SU-DHL-6 (cell line): ENCODE results near the gene UCHL5.

Experiments used
- H2AFZ ChIP-seq: fragments of 200-600 bp; sonication (generic); 2 replicates; pipeline ENCODE4 v1.6.1; 2014; ENCODE audit warnings: low read depth, mild to moderate bottlenecking, moderate library complexity, mixed read lengths, antibody characterized with exemption, low read length; ENCODE audit not compliant: severe bottlenecking
- H3F3A ChIP-seq: fragments of 200-600 bp; shearing (Covaris generic); 2 replicates; pipeline ENCODE4 v1.6.0; 2016; ENCODE audit warnings: antibody characterized with exemption, mild to moderate bottlenecking; ENCODE audit not compliant: insufficient read depth
- H3K27ac ChIP-seq: fragments of 200-600 bp; sonication (generic); 2 replicates; pipeline ENCODE4 v1.5.1; 2016; ENCODE audit warnings: low read depth, mild to moderate bottlenecking, low read length, moderate library complexity, mixed read lengths
- H3K27me3 ChIP-seq: fragments of 200-600 bp; sonication (generic), shearing (Covaris generic); 2 replicates; pipeline ENCODE4 v1.6.0; 2014; ENCODE audit warnings: mild to moderate bottlenecking, low read length
- H3K36me3 ChIP-seq: fragments of 200-600 bp; sonication (generic); 2 replicates; pipeline ENCODE4 v1.6.1; 2014; ENCODE audit warnings: mild to moderate bottlenecking, low read length, mixed read lengths
- H3K4me2 ChIP-seq: fragments of 300-600, 200-600 bp; shearing (Covaris generic), sonication (generic); 2 replicates; pipeline ENCODE4 v1.6.0; 2014; ENCODE audit warnings: low read length, low read depth, mild to moderate bottlenecking; ENCODE audit not compliant: poor library complexity, severe bottlenecking
- H3K4me3 ChIP-seq: fragments of 200-600 bp; sonication (generic); 2 replicates; pipeline ENCODE4 v1.5.1; 2014; ENCODE audit warnings: antibody characterized with exemption, low read length, mild to moderate bottlenecking, mixed read lengths; ENCODE audit not compliant: insufficient read depth, poor library complexity, severe bottlenecking
- H3K79me2 ChIP-seq: fragments of 200-600 bp; sonication (generic); 2 replicates; pipeline ENCODE4 v1.6.1; 2014; ENCODE audit warnings: mild to moderate bottlenecking, low read length, moderate library complexity; ENCODE audit not compliant: insufficient read depth
- H3K9ac ChIP-seq: fragments of 200-600 bp; sonication (generic); 2 replicates; pipeline ENCODE4 v1.7.0; 2014; ENCODE audit warnings: mild to moderate bottlenecking, low read length
- H3K9me2 ChIP-seq: fragments of 200-600 bp; sonication (generic); replicated peaks from 2 replicates; pipeline ENCODE4 v1.6.1; 2014; ENCODE audit warnings: low read length; ENCODE audit not compliant: insufficient read depth
- H3K9me3 ChIP-seq: fragments of 200-600 bp; sonication (generic); 2 replicates; pipeline ENCODE4 v1.6.1; 2014; ENCODE audit warnings: low read length, mixed read lengths; ENCODE audit not compliant: insufficient read depth
- H4K20me1 ChIP-seq: fragments of 200-600 bp; sonication (generic); 2 replicates; pipeline ENCODE4 v1.6.1; 2014; ENCODE audit warnings: low read depth, mild to moderate bottlenecking, antibody characterized with exemption, low read length, moderate library complexity, mixed read lengths
- CTCF ChIP-seq: fragments of 200-600 bp; sonication (generic); IDR thresholded peaks from one replicate; pipeline ENCODE4 v1.5.1; 2017; ENCODE audit warnings: antibody characterized with exemption, mild to moderate bottlenecking, low read length, moderate library complexity; ENCODE audit not compliant: insufficient read depth, poor library complexity, severe bottlenecking
- EZH2phosphoT487 ChIP-seq: fragments of 200-600 bp; sonication (generic), shearing (Covaris generic); conservative IDR thresholded peaks from 2 replicates; pipeline ENCODE4 v1.6.1; 2018; ENCODE audit warnings: mild to moderate bottlenecking, antibody characterized with exemption, low read length, moderate library complexity, mixed read lengths

The UCHL5 gene

GRCh38 chr1:193013707-193014106, 45.5 kb downstream of the UCHL5 start:
- no peaks in the 10 kb centered on the region for H3K27me3 ChIP-seq
- no peak overlapping the region for H2AFZ ChIP-seq
- no peak overlapping the region for H3K4me3 ChIP-seq
- no peak for TF ChIP-seq EZH2phosphoT487
- TF ChIP-seq CTCF = no peak
- peaks cover 25% of the 10 kb centered on the region; the same call in 1 of the 2 replicates for H3K36me3 ChIP-seq
- no peak overlapping the region for H3K9ac ChIP-seq
- no peak overlapping the region for H3K4me2 ChIP-seq
- no peaks in the 10 kb centered on the region for H3K79me2 ChIP-seq
- H4K20me1 ChIP-seq = no peaks in the 10 kb centered on the region
- H3K9me3 ChIP-seq = no peaks in the 10 kb centered on the region
- H3K27ac ChIP-seq = no peak overlapping the region
- no peaks in the 10 kb centered on the region for H3K9me2 ChIP-seq
- peaks cover 9% of the 10 kb centered on the region for H3F3A ChIP-seq

GRCh38 chr1:193013005-193013404, 46.2 kb downstream of the UCHL5 start:
- Histone ChIP-seq H3K27me3 (no peaks in the 10 kb centered on the region), H3K27ac (no peak overlapping the region), H3F3A (peaks cover 7% of the 10 kb centered on the region), H3K36me3 (peaks cover 18% of the 10 kb centered on the region; the same call in 1 of the 2 replicates), H3K4me2 (no peak overlapping the region), H3K4me3 (no peak overlapping the region), H3K79me2 (no peaks in the 10 kb centered on the region), H3K9ac (no peak overlapping the region), H3K9me3 (no peaks in the 10 kb centered on the region), H2AFZ (no peak overlapping the region), H3K9me2 (no peaks in the 10 kb centered on the region), H4K20me1 (no peaks in the 10 kb centered on the region)
- TF ChIP-seq EZH2phosphoT487 (no peak), CTCF (no peak)

GRCh38 chr1:193011406-193011805, 47.8 kb downstream of the UCHL5 start:
- no peak for TF ChIP-seq EZH2phosphoT487
- TF ChIP-seq CTCF = no peak

More at GRCh38 chr1:193011406-193011805, 47.8 kb downstream of the UCHL5 start:
- H3K79me2 ChIP-seq = no peaks in the 10 kb centered on the region
- H3F3A ChIP-seq = 0 out of 2 replicates have a peak, but pooled peaks cover 4% of the 10 kb centered on the region
- no peaks in the 10 kb centered on the region for H4K20me1 ChIP-seq
- peaks cover 8% of the 10 kb centered on the region; the same call in 1 of the 2 replicates for H3K36me3 ChIP-seq
- H3K4me3 ChIP-seq = no peak overlapping the region
- no peak overlapping the region for H3K4me2 ChIP-seq
- no peak overlapping the region for H2AFZ ChIP-seq
- no peak overlapping the region for H3K27ac ChIP-seq
- no peaks in the 10 kb centered on the region for H3K9me2 ChIP-seq
- no peak overlapping the region for H3K9ac ChIP-seq
- no peaks in the 10 kb centered on the region for H3K9me3 ChIP-seq
- H3K27me3 ChIP-seq = no peaks in the 10 kb centered on the region
